ENCODE results near the gene UPP2.

Gene UPP2

DNA sequence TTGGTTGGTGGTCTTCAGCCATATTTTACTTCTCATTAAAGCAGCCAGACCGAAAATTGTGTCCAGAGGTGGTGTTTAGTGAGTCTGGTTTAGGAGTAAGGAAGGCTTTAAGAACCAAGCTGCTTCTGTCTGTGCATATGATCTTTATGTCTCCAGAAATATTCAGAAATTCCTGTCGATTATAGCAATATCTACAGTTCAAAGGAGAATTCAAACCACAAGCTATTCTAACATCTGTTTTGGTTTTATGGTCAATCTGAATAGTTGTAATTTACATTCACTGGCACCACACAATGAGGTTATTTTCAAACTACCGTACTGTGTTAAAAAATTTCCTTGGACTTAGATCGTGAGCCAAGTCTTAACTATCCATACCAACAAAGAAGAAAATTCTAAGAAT, 11.3 kb downstream of the UPP2 start:
- DNase-seq, result no peak

DNA sequence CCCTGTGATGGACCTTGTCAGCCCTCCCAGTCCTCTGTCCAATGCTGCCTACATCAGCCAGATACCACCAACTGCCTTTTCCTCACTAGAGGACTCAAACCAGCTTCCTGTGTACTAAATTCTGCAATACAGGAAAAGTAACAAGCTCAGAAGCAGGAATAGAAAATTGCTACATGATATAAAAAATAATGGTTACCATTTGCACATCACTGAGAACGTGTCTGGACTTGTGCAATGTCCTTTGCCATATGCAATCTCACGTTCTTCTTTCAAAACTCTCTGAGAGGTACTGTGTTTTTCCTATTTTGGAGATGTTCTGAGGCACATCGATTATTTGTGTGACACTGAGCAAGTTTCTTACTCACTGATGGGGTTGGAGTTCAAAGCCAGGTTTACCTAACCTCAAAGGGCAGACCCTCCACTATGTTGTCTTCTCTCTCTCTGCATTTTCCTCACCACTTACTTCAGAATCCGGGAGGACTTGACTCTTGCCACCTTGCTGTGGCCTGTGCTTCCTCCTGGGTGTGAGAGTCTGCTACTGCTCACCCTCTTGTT, 12.1 kb downstream of the UPP2 start:
- DNase-seq, result no peak

DNA sequence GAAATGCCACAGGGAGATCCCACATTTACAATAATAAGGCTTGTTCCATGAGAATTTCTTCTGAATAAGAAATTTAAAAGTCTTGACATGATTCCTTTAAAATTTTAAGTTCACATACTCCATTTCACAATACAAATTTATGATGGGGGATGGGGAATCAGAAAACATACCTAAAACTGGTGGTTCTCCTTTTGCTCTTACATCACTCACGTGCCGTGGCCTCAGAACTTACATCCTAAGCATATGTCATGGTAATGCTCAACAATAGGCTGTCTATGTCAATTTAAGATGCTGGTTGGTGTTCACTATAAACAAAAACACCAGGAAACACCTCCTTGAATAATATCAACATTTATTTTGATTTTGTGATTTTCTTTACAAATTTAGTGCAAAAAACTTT, 12.8 kb downstream of the UPP2 start:
- DNase-seq, result no peak

DNA sequence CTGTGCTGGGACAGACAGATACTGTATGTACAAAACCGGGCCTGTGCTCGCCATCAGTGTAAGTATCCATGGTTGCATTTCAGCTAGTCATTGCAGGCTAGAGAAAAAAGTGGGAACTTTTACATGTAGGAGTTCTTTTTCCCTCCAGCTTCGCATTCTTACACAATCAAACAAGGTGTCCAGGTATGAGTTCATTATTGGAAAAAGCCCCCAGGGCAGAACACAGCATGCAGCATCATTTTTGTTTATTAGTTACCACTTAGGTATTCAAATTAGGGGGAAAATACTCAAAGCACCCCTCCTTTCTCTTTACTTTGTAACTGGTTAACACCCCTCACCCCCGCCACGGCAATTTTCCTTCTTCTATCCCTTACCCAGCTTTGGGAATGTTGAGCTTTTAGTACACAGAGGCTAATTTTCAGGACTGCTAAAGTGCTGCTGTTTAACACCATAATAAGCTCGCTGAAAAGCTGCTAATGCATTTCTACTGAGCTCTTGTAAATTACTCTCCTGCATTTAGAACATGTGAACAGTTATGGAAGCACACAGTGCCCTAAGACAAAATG, 13.6 kb downstream of the UPP2 start:
- no peak for DNase-seq

DNA sequence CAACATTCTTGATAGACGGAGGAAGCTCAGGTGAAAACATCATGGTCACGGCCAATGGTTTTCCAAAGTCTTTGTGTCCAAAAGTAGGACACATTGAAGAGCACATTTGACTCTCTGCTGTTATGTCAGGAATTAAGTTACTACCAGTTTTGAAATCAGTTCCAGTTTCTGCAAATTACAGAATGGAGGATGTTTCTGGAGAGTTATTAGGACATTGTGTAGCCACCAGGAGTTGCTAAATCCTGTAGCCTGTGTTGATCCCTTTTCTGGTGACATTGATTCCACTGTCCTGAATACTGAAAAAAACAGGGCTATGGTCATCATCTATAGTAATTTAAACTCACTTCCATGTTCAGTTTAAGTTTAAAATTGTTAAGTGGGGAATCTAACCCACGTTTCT, 15.3 kb downstream of the UPP2 start:
- DNase-seq, result no peak

DNA sequence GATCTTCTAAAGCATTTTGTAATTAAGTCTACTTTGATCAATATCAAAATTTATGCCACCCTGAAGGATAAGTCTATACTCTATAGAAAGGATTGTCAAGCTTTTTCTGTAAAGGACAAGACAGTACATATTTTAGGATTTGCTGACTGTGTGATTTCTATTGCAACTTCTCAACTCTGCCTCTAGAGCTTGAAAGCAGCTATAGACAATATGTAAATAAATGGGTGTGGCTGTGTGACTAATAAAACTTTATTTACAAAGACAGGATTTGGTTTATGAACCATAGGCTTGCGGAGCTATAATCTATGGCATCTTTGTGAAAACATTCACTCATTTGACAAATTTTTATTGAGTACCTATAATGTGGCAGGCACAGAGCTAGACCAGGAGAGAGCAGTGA, 18.4 kb downstream of the UPP2 start:
- no peak for DNase-seq

DNA sequence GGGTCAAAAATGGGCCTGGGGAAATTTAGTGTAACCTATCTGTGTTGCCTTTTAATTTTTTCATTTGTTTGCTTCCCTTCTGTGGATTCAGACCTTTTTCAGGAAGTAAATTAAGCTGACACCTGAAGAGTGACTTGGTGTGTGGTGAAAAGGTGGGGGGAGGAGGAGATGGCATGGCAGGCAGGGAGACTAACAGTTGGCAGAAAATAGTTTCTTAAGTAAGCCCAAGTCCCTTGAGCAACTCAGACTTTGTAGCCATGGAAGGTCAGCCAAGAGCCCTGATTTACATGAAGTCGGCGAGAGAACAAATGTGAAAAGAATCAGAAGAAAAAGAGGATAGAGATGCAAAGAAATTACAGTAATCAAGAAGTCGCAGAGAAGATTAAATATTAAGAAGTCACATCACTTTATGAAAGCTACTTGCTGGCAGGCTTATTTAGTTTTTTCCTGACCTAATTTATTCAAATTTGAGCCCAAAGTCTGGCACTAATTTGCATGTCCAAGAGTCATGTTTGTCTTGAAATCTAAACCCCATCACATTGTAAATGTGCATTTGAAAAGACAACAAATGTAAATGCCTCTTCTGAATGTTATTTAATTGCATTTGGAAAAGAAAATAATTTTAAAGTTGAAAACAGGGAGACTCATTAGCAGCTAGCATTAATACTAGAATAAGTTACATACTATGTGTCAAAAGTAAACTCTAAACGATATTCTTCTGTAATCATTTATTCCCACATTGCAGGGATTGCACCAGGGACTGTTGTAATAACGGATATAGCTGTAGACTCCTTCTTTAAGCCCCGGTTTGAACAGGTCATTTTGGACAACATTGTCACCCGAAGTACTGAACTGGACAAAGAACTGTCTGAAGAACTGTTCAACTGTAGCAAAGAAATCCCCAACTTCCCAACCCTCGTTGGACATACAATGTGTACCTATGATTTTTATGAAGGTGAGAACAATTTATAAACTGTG, 19.3 kb downstream of the UPP2 start:
- no peak for DNase-seq

DNA sequence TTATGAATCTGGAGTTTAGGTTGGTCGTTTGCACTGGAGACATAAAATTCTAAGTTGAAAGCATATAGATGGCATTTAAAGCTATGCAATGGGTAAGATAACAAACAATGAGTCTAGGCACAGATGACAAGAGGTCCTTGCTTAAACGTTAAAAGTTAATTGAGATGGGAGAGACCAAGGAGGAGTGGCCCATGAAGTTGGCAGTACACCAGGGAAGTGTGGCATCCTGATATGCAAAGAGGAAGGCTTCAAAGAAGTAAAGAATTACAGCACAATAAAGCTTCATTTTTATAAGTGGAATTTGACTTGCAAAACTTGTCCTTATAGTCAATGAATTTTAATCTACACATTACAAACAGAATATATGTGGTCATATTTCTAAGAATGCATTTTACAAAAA, 23.2 kb downstream of the UPP2 start:
- DNase-seq, result no peak

DNA sequence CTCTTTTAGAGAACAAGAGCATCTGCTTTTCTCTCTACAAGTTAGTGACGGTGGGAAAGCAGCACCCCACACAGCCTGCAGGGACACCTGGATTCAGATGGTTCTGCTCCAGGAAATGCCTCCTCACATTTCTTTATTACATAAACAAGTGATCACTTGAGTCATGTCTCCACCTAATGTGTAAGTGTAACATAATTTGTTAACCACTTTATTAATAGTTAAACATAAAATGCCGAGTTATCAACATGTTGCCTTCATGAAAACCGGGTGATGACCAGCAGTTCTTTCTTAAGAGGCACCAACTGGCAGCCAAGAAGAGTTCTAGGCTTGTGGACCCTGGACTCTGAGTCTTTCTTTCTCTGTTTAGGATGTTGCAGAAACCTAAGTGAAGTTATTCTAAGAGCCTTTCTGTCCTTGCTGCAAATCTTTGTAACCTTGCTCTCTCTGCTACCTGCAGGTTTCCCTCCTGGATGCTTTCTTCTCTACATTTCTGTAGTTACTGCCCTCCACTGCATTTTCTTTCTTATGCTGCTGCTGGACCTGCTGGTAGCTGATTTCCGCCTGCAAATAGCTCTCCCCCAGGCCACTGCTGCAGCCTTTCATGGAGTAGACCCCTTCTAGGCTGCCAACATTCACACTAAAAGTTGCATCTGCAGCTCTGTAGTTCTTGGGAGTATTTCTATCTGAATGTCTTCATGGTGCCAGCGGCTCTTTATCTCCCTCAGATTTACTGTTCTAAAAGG, 24.3 kb downstream of the UPP2 start:
- DNase-seq, result no peak

DNA sequence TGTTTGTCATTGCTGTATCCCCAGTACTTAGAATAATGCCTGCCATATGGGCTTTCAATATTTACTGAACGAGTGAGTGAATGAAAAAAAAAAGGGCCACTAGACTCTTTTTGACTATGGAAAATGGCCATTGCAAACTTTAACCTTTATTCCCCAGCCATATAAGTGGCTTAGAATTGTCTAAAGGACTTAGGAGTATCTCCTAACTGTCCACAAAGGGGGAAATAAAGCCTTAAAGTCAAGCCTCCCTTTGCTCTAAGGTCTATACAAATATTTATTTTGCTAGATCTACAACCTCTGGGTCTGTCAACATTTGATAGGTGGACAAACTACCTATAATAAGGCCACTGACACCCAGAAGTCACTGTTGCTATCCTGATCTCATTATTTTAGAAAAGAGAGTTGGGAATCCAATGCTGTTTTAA, 25.7 kb downstream of the UPP2 start:
- no peak for DNase-seq

DNA sequence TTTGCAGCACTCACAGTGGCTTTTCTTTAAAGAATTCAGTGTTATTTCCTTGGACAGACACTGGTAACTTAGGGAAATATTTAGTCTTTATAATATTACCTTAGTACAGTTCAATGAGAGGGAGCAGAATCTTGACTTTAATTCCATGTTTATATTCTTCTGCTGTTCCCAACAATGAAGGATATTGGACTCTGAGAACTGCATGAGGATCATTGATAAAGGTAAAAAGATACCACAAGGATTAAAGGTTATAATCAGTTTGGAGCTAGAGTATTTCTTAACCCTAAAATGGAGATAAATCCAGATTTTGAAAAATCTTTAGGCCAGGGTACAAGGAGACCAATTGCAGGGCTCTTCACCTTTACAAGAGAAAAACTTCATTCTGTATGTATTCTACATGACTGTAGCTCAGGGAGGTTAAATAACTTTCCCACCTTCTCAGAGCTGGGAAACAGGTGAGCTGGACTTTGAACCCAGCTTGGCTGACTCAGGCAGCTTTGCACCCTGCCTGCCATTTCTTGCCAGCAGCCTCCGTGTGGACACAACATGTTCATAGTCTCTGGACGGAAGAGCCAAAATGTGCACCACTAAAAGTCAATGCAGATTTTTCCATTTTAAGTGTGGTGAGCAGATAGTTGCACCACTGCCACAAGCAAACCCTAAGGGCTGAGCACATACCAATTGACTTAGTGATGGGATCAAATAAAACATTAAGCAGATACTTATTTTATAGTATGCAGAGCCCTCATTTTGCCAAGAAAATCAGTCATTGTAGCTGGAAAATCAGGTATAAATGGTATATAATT, 26.7 kb downstream of the UPP2 start:
- DNase-seq, result no peak

DNA sequence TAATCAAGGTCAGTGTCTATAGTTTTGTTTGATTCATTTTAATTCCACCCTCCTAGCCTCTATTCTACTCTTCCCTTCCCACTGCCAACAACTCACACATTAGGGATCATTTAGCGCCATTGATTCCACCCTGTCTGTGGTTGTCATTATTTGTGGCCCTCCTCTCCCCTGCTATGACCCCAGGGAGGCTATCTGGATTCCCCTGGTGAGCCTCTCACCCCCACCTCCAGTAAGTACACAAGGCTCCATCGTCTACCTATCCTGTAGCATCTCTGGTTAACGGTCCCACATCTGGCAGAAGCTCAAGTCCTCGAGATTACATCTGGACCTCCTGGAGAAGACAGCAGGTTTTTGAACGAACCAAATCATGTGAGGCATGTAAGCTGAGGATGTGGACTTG, 27.4 kb downstream of the UPP2 start:
- no peak for DNase-seq

DNA sequence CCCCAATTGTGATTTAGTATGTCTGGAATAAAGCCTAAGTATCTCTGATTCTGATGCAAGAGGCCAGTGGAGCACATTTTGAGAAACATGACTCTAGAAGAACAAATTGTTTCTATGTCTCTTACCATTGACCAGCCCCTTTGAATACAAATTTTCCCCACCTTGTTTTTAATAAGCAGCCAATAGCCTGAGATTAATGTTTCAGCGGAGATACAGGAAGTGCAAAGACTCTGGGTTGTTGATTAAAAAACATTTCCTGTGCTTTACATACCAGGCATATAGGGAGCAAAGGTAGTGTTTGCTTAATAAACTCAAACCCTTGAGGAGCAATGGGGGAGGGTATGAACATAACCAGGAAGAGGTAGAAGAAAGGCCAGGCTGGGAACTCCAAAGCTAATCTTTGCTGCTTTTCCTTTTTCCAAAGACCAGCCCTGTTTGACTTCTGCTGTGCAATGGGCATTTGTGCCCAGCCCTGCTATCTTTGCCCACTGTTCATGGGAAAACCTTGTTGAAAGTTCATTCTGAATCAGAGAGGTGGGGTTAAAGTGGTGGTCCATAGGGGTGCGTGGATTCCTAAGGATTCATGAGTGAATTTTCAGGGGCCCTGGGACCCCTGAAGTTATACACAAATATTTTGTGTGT, 29.3 kb downstream of the UPP2 start:
- no peak for DNase-seq

DNA sequence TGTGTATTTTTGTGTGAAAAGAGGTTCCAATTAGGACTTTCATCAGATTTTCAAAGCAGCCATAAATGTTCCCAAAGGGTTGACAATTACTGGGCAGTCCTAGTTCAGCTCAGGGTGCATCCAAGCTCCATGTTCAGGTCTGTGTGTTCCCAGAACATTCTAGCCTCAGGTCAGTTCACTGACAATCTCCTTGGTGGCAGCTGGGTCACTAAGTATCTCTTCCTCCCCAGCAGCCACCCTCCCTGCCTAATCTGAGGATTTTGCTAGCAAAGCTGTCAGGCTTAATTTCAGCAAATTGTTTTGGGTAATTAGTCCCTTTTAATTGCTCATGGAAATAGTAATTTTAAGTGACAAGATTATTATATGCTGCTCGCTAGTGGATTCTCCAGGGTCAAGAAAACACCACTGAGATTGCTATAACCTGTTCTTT, 29.8 kb downstream of the UPP2 start:
- DNase-seq, result no peak

DNA sequence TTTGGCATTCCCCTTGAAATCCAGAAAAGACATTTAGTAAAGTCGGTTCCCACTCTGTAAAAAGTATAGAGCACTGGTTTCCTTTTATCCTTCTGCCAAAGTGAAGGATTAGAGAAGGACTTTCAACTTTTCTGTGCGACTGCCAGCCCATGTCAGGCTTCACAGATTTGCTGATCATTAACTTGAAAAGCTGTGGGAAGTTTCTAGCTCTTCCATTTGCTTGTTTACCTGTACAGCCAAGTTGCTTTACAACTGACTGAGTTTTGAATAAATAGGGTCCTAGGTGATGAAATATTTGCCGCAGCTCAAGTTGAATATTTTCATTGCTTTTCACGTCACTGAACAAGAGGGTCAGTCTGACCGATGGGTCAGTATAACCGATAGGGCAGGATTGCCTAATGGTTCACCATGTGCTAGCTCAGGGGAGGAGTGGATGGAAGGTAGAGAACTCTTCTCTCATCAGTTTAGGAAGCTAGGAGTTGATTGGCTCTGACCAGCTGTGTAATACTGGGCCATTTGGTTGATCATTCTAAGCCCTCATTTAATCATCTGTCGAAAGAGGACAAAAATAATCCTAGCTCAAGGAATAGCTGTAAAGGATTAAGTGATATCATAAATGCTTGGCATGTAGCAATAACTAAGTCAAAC, 30.4 kb downstream of the UPP2 start:
- DNase-seq, result no peak

DNA sequence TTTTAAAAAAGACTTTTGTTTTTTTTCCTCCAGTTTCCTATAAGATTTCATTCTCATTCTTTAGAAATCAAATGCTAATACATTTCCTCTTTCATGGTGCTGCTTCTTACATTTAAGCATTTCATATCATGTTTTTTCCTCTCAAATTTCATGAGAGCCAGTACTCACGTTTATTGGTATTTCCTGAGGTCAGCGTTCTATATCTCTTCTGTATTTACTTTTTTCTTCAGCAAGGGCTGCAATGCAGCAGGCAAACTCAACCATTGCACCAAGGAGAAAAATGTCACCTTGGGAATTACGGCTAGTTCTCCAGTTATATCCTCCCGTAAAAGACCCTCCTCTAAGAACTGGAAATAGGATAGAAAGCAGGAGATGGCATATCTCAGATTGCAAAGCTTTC, 32.4 kb downstream of the UPP2 start:
- DNase-seq, result no peak

DNA sequence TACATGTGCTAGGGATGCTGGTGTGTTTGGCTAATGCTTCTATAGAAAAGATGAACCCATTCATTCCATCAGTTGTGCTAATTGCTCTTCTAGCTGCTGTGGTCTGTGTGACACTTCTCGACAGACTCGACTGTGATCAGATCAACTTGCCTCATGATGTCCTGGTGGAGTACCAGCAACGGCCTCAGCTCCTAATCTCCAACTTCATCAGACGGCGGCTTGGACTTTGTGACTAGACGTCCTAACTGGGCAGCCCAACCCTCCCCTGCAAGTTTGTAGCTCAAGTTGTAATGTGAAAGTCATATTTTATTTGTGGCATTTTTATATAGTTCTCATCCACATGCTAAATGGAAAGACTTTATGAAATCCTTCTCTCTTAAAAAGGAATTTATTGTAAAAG, 33.0 kb downstream of the UPP2 start:
- DNase-seq, result no peak

DNA sequence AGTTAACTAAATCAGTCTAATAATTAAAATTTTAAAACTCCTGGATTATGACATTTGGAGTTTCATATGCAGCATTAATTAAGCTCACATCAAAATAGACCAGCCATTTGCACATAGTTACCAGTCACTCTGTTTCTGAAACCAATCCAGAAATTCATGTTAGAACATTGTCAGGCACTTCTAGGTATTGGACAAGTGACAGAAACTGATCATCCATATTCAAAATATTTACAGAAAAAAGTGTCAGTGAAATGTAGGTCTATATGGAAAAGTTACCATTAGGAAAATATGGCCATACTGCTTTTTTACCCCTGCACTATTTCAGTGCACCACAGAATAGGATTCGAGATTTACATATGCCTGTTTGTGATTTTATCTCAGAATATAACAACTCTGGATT, 33.4 kb downstream of the UPP2 start:
- no peak for DNase-seq

DNA sequence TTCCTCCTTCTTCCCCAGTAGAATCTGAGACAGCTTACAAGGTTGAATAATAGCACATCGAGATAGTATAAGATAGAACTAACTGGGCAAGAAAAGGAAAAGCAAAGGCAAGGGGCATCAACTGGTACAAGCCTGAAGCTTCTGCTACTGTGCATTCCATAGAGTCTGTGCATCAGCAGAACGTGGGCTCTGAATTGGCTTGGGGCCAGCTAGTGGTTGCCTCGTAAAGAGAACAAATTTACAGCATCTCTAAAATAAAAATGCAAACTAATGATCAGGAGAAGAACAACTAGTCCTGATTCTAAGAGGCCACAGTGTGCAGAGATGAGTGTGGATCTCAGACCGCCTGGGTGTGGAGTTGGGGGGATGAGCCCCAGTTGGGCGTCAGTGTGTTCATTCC, 36.6 kb downstream of the UPP2 start:
- no peak for DNase-seq

DNA sequence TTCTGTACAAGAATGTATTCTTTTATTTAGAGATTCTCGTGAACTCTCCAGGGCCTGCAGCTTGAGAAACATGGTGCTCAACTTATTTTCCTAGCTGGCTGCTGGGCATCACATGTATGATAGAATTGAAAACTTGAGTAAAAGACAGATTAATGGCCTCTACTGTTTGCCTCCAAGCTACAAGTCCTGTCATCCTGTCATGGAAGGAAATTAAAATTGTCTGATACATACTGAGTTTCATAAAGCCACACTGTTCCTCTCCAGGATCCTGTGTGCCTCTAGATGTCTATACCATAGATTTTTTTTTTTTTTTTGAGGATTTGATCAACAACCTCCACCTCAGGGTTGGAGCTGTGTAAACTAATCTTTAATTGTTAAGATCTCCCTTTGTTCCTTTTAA, 38.5 kb downstream of the UPP2 start:
- DNase-seq, result no peak

DNA sequence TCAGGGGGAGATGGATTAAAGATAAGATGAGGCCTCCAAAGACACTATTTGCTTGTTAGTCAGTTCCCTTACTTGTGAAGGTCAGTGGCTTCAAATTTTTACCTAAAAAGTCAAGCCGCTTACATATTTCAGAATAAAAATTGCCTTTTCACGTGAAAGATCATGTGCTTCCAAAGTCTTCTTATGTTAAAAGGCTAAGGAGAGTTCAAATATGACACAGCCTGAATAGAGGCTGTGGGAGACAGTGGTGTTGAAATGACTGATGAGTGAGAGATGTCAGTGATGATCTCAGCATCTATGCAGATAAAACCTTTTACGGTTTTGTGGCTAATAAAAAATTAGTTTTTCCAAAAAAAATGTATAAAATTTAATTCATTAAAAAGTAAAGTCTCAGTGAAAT, 40.5 kb downstream of the UPP2 start:
- DNase-seq, result no peak

Measured in effector CD8-positive, alpha-beta T cell (primary cell).